WTC11 (cell line): ENCODE results near the gene CUL9.

Experiments
- ATF6 ChIP-seq: sonication (generic); formaldehyde crosslinking; IDR thresholded peaks from 2 replicates; pipeline ENCODE4 v1.8.1; 2023; ENCODE audit warnings: mild to moderate bottlenecking, missing genetic modification reagents
- CTCF ChIP-seq: fragments of 200-600 bp; IDR thresholded peaks from 2 replicates; pipeline ENCODE4 v1.8.0; 2022; ENCODE audit warnings: antibody characterized with exemption
- FOXP1 ChIP-seq: sonication (generic); formaldehyde crosslinking; IDR thresholded peaks from 2 replicates; pipeline ENCODE4 v1.8.0; 2022; ENCODE audit warnings: missing genetic modification reagents, mild to moderate bottlenecking, moderate library complexity, borderline replicate concordance
- NFE2L1 ChIP-seq: sonication (generic); formaldehyde crosslinking; IDR thresholded peaks from 2 replicates; pipeline ENCODE4 v1.8.1; 2023; ENCODE audit warnings: missing genetic modification reagents
- ZMAT4 ChIP-seq: fragments of 250-450 bp; sonication (Bioruptor Pico); IDR thresholded peaks from 2 replicates; pipeline ENCODE4 v1.9.0; 2021; ENCODE audit warnings: mild to moderate bottlenecking

- TF ChIP-seq ZMAT4 (CRISPR knock-in tag) = no peak
- no peak for TF ChIP-seq NFE2L1
- TF ChIP-seq CTCF = no peak
- no peak for TF ChIP-seq ATF6 (CRISPR knock-in tag)
- TF ChIP-seq FOXP1 (CRISPR knock-in tag) = no peak
These were observed 30.0 kb downstream of the CUL9 start for GRCh38 chr6:43211955-43212354.
